HepG2 (cell line): ENCODE results near the gene BAG5. TPM values are rescaled to one million over a fixed set of nuclear protein-coding genes. Genes with fewer than 3 reads are reported as not detected.

ENCODE experiments used
- BRF2 ChIP-seq: sonication (generic); formaldehyde crosslinking; IDR thresholded peaks from 2 replicates; pipeline ENCODE4 v1.8.1; 2022; ENCODE audit warnings: mild to moderate bottlenecking, missing genetic modification reagents
- CBFB ChIP-seq: sonication (generic); formaldehyde crosslinking; IDR thresholded peaks from 2 replicates; pipeline ENCODE4 v1.4.0; 2020; ENCODE audit warnings: missing genetic modification reagents
- DNMT1 ChIP-seq: sonication (generic); formaldehyde crosslinking; IDR thresholded peaks from 2 replicates; pipeline ENCODE4 v1.5.1; 2020; ENCODE audit warnings: mild to moderate bottlenecking, missing genetic modification reagents
- FOXJ3 ChIP-seq: sonication (generic); formaldehyde crosslinking; IDR thresholded peaks from 2 replicates; pipeline ENCODE4 v1.4.0; 2020; ENCODE audit warnings: missing genetic modification reagents, mild to moderate bottlenecking, borderline replicate concordance
- HMG20B ChIP-seq: conservative IDR thresholded peaks from 2 replicates; pipeline ENCODE4 v1.6.1; 2016; ENCODE audit warnings: missing genetic modification reagents, missing compliant biosample characterization
- KLF12 ChIP-seq: sonication (generic); formaldehyde crosslinking; IDR thresholded peaks from 2 replicates; pipeline ENCODE4 v1.4.0; 2020; ENCODE audit warnings: missing genetic modification reagents, borderline replicate concordance
- LCORL ChIP-seq, 2 experiments: fragments of 450-650 bp in 1 of 2; sonication (generic) in 1 of 2; formaldehyde crosslinking in 1 of 2; IDR thresholded peaks; 2 replicates each; pipeline versions ENCODE4 v1.5.0 to v1.6.1; 2017 to 2020; ENCODE audit warnings: antibody characterized with exemption in 1 of 2, missing genetic modification reagents in 1 of 2
- MBNL3 ChIP-seq: fragments of 250-450 bp; sonication (Bioruptor Pico); conservative IDR thresholded peaks from 2 replicates; pipeline ENCODE4 v1.8.0; 2022; ENCODE audit warnings: mild to moderate bottlenecking, inconsistent platforms
- NFKB2 ChIP-seq: sonication (generic); formaldehyde crosslinking; IDR thresholded peaks from 2 replicates; pipeline ENCODE4 v1.4.0; 2020; ENCODE audit warnings: missing genetic modification reagents, borderline replicate concordance
- NR2F1 ChIP-seq, 2 experiments: fragments of 450-650 bp in 1 of 2; formaldehyde crosslinking in 1 of 2; IDR thresholded peaks; 2 replicates each; pipeline versions ENCODE4 v1.5.0 to v1.6.1; 2016 to 2020; ENCODE audit warnings: mild to moderate bottlenecking in 1 of 2, missing compliant biosample characterization in 1 of 2, missing genetic modification reagents in 1 of 2, moderate library complexity in 1 of 2
- PRDM15 ChIP-seq: sonication (generic); formaldehyde crosslinking; IDR thresholded peaks from 2 replicates; pipeline ENCODE4 v1.4.0; 2020; ENCODE audit warnings: missing genetic modification reagents
- SUZ12 ChIP-seq: fragments of 150-350 bp; IDR thresholded peaks from 2 replicates; pipeline ENCODE4 v1.6.1; 2014; ENCODE audit warnings: low read depth, low read length
- TRAFD1 ChIP-seq: sonication (generic); formaldehyde crosslinking; IDR thresholded peaks from 2 replicates; pipeline ENCODE4 v1.5.1; 2020; ENCODE audit warnings: missing genetic modification reagents, mild to moderate bottlenecking, borderline replicate concordance
- ZBTB25 ChIP-seq: IDR thresholded peaks from 2 replicates; pipeline ENCODE4 v1.6.1; 2018; ENCODE audit warnings: missing genetic modification reagents
- ZBTB38 ChIP-seq: sonication (generic); formaldehyde crosslinking; IDR thresholded peaks from 2 replicates; pipeline ENCODE4 v1.5.1; 2020; ENCODE audit warnings: mild to moderate bottlenecking, missing genetic modification reagents
- ZEB1 ChIP-seq: IDR thresholded peaks from 2 replicates; pipeline ENCODE4 v1.6.1; 2012; ENCODE audit warnings: mild to moderate bottlenecking, low read depth, inconsistent platforms; ENCODE audit not compliant: insufficient replicate concordance
- ZFP41 ChIP-seq: sonication (generic); formaldehyde crosslinking; IDR thresholded peaks from 2 replicates; pipeline ENCODE4 v1.4.0; 2020; ENCODE audit warnings: mild to moderate bottlenecking, missing genetic modification reagents, borderline replicate concordance
- ZNF224 ChIP-seq: sonication (generic); formaldehyde crosslinking; IDR thresholded peaks from 2 replicates; pipeline ENCODE4 v1.5.0; 2020; ENCODE audit warnings: mild to moderate bottlenecking, missing genetic modification reagents
- ZNF678 ChIP-seq: sonication (generic); formaldehyde crosslinking; IDR thresholded peaks from 2 replicates; pipeline ENCODE4 v1.4.0; 2020; ENCODE audit warnings: mild to moderate bottlenecking, missing genetic modification reagents
- ZNF788 ChIP-seq: sonication (generic); formaldehyde crosslinking; IDR thresholded peaks from 2 replicates; pipeline ENCODE4 v1.5.0; 2020; ENCODE audit warnings: mild to moderate bottlenecking, missing genetic modification reagents, borderline replicate concordance
- ZSCAN30 ChIP-seq: sonication (generic); formaldehyde crosslinking; IDR thresholded peaks from 2 replicates; pipeline ENCODE4 v1.5.0; 2020; ENCODE audit warnings: mild to moderate bottlenecking, missing genetic modification reagents
- ZZZ3 ChIP-seq: sonication (generic); formaldehyde crosslinking; IDR thresholded peaks from 2 replicates; pipeline ENCODE4 v1.4.0; 2020; ENCODE audit warnings: missing genetic modification reagents, mild to moderate bottlenecking, borderline replicate concordance
- polyA plus RNA-seq, 8 experiments: library from polyadenylated mRNA; depleted of rRNA in 3 of 8; stranded (reverse) in 7 of 8; unstranded in 1 of 8; fragments of >200 nt; fragmentation: Illumina TruSeq in 4 of 8; extraction: Trizol in 4 of 8; gene quantifications; 2 replicates each; pipeline versions ENCODE4 v1.2.1 to v1.2.3, GENCODE V29; 2011 to 2016; ENCODE audit warnings: low read depth in 4 of 8, missing spikeins in 1 of 8, mixed read lengths in 1 of 8; ENCODE audit not compliant: insufficient read depth in 1 of 8
- total RNA-seq, 5 experiments: library from RNA; depleted of rRNA; stranded (reverse); fragments of >200 nt; fragmentation: Illumina TruSeq; extraction: Trizol; gene quantifications; 2 replicates each; pipeline ENCODE4 v1.2.3, GENCODE V29; 2016; ENCODE audit warnings: low read depth in 1 of 5

BAG5 gene
- total and polyA plus RNA-seq, 2 of the 13 experiments (the other 11 are each of a cell fraction or from before 2014, with no cell fraction given) = 3.5 to 21.0 TPM

GRCh38 chr14:103546652-103547454, 15.6 kb downstream of the BAG5 start (continued):
- no peak for TF ChIP-seq PRDM15 (CRISPR knock-in tag)
- TF ChIP-seq CBFB (CRISPR knock-in tag) = no peak
- no peak for TF ChIP-seq SUZ12
- TF ChIP-seq HMG20B = no peak
- TF ChIP-seq DNMT1 (CRISPR knock-in tag) = no peak
- no peak for TF ChIP-seq ZNF678
- peak; percentile 48; the same call in 1 of the 2 replicates for TF ChIP-seq ZNF788 (CRISPR knock-in tag)
- 0 out of 2 replicates have a peak, but pooled peaks have one; percentile 25 for TF ChIP-seq FOXJ3 (CRISPR knock-in tag)
- TF ChIP-seq ZZZ3 (CRISPR knock-in tag) = no peak
- no peak for TF ChIP-seq TRAFD1
- TF ChIP-seq ZBTB25 (CRISPR knock-in tag) = no peak
- TF ChIP-seq ZSCAN30 (CRISPR knock-in tag) = no peak
- TF ChIP-seq ZNF224 = no peak
- no peak for TF ChIP-seq MBNL3 (CRISPR knock-in tag)
- no peak for TF ChIP-seq ZFP41 (CRISPR knock-in tag)
- TF ChIP-seq NFKB2 (CRISPR knock-in tag) = peak; percentile 72; the same call in 1 of the 2 replicates
- TF ChIP-seq LCORL (IDR thresholded peaks at IDR 0.05) = no peak
- TF ChIP-seq LCORL (CRISPR knock-in tag; IDR thresholded peaks at IDR 0.05) = 0 out of 2 replicates have a peak, but pooled peaks have one; percentile 28
- peak; percentile 46; the same call in 1 of the 2 replicates for TF ChIP-seq ZBTB38 (CRISPR knock-in tag)
- no peak for TF ChIP-seq BRF2 (CRISPR knock-in tag)
- TF ChIP-seq NR2F1 (CRISPR knock-in tag; IDR thresholded peaks at IDR 0.05) = no peak
- peak; percentile 25; the same call in 1 of the 2 replicates for TF ChIP-seq KLF12
- TF ChIP-seq ZEB1 = peak; percentile 35
